Measurements from ENCODE around the gene ABHD10.

ABHD10 gene

DNA sequence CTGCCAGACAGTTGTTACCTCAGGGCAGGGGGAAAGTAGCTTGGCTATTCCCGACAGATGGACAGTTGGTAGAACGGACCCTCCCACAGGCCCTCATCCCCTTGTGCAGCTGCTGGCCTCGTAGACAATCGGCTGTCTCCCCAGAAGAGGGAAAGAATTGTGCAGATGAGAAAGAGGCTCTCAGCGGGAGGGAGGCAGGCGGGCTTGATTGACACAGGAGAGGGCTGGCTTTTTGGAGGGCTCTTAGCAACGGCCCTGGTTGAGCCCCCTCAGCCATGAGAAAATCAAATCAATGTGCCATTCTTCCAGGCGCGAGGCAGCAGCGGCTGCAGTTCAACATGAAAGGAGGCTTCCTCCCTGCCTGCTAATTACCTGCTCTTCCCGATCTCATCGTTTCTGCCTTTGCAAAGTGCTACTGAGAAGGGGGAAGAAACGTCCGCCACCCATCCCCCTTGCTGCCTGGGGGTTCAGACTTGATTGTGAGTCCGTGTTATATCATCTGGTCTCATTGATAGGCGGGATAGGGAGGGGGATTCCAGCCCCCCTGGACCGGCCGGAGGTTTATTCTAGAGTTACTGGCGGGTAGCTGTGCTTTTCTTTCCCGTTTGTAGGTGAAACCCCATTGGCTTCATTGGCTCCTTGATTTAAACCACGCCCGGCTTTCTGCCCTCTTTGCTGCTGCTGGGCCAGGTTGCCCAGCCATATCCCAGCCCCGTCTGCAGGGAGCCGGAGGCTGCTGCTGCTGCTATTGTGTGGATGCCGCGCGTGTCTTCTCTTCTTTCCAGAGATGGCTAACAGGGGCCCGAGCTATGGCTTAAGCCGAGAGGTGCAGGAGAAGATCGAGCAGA is 20.0 kb downstream of the ABHD10 start, which contains the start of gene TAGLN3:
Gene TAGLN3 (plus strand): TSS at position 287 of the 848 bp plus-strand sequence. CDS start 501 bp downstream, at position 788.
- TF ChIP-seq, protein P1, sequence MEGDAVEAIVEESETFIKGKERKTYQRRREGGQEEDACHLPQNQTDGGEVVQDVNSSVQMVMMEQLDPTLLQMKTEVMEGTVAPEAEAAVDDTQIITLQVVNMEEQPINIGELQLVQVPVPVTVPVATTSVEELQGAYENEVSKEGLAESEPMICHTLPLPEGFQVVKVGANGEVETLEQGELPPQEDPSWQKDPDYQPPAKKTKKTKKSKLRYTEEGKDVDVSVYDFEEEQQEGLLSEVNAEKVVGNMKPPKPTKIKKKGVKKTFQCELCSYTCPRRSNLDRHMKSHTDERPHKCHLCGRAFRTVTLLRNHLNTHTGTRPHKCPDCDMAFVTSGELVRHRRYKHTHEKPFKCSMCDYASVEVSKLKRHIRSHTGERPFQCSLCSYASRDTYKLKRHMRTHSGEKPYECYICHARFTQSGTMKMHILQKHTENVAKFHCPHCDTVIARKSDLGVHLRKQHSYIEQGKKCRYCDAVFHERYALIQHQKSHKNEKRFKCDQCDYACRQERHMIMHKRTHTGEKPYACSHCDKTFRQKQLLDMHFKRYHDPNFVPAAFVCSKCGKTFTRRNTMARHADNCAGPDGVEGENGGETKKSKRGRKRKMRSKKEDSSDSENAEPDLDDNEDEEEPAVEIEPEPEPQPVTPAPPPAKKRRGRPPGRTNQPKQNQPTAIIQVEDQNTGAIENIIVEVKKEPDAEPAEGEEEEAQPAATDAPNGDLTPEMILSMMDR (IDR thresholded peaks at IDR 0.05; ENCODE audit: low read depth, low read length) = no peak
- H3K4me3 ChIP-seq (replicated peaks in 1 of 2; ENCODE audit: low read depth in 2 of 2, low read length in 2 of 2) = peak within 1 kb of the TSS; percentile 39 to 45
- peak in 1 of 2 donors; percentile 26 for DNase-seq (ENCODE audit: low read depth in 2 of 2)

DNA sequence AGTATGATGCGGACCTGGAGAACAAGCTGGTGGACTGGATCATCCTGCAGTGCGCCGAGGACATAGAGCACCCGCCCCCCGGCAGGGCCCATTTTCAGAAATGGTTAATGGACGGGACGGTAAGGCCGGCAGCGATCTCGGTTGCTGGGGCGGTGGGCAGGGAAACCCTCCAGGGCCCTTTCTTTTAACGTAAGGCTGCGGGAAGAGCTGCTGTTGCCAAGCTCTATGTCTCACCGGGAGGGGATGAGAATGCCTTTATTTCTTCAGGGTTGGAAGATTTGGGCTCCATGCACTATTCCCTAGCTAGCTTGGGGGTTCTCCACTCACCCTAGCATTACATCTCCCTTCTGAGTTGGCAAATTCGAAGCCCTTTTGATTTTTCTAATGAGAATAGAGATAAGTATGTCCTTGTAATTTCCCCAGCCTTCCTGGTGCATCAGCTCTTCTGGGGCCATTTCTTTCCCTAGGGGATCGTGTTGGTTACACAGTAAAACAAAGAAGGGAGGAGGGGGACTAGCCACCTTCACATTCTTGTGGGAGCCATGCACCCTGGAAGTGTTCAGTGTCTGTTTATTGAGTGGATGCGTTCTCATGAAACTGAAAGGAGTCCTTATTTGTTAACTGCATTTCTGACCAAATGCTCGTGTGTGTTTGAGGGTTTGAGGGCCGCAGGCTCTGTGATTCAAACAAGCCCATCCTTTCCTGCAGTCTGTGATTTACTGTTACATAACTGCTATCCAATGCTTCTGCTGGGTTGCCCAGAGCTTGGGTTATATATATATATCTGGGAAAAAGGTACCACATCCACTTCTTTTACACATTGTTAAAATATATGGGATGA is 20.9 kb downstream of the ABHD10 start:
- TF ChIP-seq, protein P1 (IDR thresholded peaks at IDR 0.05; ENCODE audit: low read depth, low read length) = no peak
- DNase-seq (ENCODE audit: low read depth in 2 of 2) = peak in 1 of 2 donors; percentile 10
- H3K4me3 ChIP-seq (replicated peaks in 1 of 2; ENCODE audit: low read depth in 2 of 2, low read length in 2 of 2) = peak overlapping the region; percentile 39 to 45

DNA sequence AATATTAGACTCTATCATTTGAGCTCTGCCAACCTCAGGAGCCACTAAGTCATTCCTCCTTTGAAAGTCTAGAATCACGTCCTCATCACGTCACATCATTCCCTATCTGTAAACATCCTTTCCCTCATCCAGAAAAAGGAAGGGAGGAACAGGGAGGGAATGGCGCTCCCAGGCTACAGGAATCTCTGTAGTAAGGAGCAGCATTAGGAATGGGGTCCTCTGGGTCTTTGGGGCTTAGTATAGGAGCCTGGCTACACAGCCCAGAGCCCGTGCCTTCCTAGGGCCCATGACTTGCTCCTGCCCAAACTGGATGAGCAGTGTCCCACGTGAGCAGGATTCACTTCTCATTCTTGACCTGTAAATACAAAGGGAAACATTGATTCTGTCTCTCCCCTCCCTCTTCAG is 21.5 kb downstream of the ABHD10 start:
- TF ChIP-seq, protein P1 (IDR thresholded peaks at IDR 0.05; ENCODE audit: low read depth, low read length) = no peak
- H3K4me3 ChIP-seq (replicated peaks in 1 of 2; ENCODE audit: low read depth in 2 of 2, low read length in 2 of 2) = no peak overlapping the region
- no peak for DNase-seq (ENCODE audit: low read depth in 2 of 2)

DNA sequence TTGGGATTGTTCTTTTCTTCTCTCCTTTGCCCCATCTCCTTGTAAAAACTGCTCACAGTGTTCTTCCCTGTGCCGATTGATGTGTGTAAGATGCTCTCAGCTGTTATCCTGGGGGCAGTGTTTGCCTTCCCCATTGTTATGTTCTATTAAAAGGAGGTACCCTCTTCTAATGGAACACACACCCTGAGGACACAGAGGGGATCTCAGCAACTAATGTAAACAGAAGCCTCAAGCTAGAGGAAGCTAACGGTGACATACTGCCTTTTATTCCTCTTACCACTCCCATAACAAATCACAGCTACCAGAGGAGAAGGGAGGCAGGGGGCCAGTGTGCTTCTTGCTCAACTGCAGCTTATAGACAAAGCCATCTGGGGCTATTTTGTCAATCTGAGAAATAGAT is 22.1 kb downstream of the ABHD10 start:
- no peak for DNase-seq (ENCODE audit: low read depth in 2 of 2)
- TF ChIP-seq, protein P1 (IDR thresholded peaks at IDR 0.05; ENCODE audit: low read depth, low read length) = no peak
- H3K4me3 ChIP-seq (replicated peaks in 1 of 2; ENCODE audit: low read depth in 2 of 2, low read length in 2 of 2) = no peak overlapping the region

DNA sequence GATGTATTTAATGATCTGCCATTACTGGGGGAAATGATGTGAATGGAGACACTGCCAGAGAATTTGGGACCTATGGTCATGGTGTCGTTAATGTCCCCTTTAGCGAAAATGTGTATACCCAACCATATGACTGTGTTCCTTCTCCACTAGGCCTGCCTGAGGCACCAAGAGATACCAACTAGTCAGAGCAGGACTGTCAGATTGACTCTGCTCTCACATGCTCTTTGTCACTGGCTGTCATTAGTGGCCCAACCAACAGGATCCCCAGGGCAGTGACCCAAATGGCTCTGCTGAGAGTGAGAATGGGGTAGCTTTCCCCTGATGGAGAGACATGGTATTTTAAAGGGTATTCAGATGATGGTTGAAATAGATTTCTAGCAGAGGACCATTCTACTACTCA is 22.7 kb downstream of the ABHD10 start:
- H3K4me3 ChIP-seq (replicated peaks in 1 of 2; ENCODE audit: low read depth in 2 of 2, low read length in 2 of 2) = no peak overlapping the region
- no peak for DNase-seq (ENCODE audit: low read depth in 2 of 2)
- TF ChIP-seq, protein P1 (IDR thresholded peaks at IDR 0.05; ENCODE audit: low read depth, low read length) = no peak

DNA sequence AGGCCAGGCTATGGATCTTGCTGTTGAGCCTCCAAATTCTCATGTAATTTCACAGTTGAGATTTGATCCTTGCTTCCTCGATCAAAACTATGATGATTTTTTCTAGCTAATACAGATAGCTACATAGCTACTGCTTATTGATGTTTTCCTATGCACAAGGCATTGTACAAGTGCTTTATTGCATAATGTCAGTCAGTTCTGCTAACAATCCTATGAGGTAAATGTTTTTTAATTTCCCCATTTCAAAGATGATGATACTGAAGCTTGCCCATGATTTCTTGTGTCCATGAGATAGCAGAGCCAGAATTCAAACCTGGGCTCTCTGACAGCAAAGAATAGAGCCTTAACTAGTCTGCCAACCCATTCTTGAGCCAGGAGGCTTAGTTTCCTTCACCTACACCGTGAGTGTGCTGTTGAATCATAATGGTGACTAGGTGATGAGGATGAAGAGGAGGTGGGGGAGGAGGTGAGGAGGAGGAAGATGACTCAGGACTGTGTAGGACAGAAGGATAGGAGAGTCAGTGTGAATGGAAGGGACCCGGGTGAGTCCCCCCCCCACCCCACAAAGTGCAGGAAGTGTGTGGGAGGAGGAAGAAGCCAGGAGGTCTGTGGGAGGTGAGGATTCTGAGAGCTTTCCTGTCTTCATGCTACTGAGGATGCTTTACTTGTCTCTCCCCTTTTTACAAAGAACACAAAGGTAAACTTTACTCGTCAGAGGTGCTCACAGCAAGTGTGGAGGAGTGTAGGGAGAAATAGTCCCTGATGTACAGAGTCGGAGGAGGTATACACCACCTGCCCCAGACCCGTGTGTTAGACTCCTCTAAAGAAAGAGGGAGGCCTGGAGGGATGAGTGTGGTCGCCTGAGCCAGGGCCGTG is 23.5 kb downstream of the ABHD10 start:
- peak in 1 of 2 donors; percentile 59 for DNase-seq (ENCODE audit: low read depth in 2 of 2)
- no peak overlapping the region for H3K4me3 ChIP-seq (replicated peaks in 1 of 2; ENCODE audit: low read depth in 2 of 2, low read length in 2 of 2)
- TF ChIP-seq, protein P1 (IDR thresholded peaks at IDR 0.05; ENCODE audit: low read depth, low read length) = no peak

All from cardiac fibroblast (primary cell).